SK-N-SH treated with all-trans-retinoic acid at 6 μM for 48 hours (cell line): Measurements from ENCODE around the gene RPAP3.

Experiments used
- ATAC-seq: fragments of 200-7000 bp; cut with Tn5 transposase; 3 replicates; pipeline ENCODE4 v1.9.1; 2020; ENCODE audit warnings: mild to moderate bottlenecking, moderate library complexity
- ARNTL ChIP-seq: fragments of 450-650 bp; formaldehyde crosslinking; IDR thresholded peaks from 2 replicates; pipeline ENCODE4 v1.5.0; 2020; ENCODE audit warnings: low read depth, mild to moderate bottlenecking, moderate library complexity, borderline replicate concordance
- BACH2 ChIP-seq: fragments of 250-450 bp; sonication (Bioruptor Pico); IDR thresholded peaks from 2 replicates; pipeline ENCODE4 v1.9.0; 2021; ENCODE audit warnings: mild to moderate bottlenecking, borderline replicate concordance
- CREB5 ChIP-seq: fragments of 250-450 bp; sonication (Bioruptor Pico); IDR thresholded peaks from 2 replicates; pipeline ENCODE4 v1.5.1; 2020; ENCODE audit warnings: low read depth, mild to moderate bottlenecking, moderate library complexity
- CSDC2 ChIP-seq: fragments of 250-450 bp; sonication (Bioruptor Pico); IDR thresholded peaks from 2 replicates; pipeline ENCODE4 v1.5.0; 2020; ENCODE audit warnings: mild to moderate bottlenecking, moderate library complexity
- ESRRG ChIP-seq: fragments of 250-450 bp; sonication (Bioruptor Pico); IDR thresholded peaks from 2 replicates; pipeline ENCODE4 v1.6.1; 2021; ENCODE audit warnings: mild to moderate bottlenecking
- GLIS3 ChIP-seq: fragments of 250-450 bp; sonication (Bioruptor Pico); IDR thresholded peaks from 2 replicates; pipeline ENCODE4 v1.5.0; 2020; ENCODE audit warnings: mild to moderate bottlenecking, moderate library complexity
- ISL1 ChIP-seq: fragments of 250-450 bp; sonication (Bioruptor Pico); IDR thresholded peaks from 2 replicates; pipeline ENCODE4 v2.1.2; 2022; ENCODE audit warnings: mild to moderate bottlenecking, moderate library complexity
- OSR1 ChIP-seq: fragments of 250-450 bp; sonication (Bioruptor Pico); IDR thresholded peaks from 2 replicates; pipeline ENCODE4 v1.8.0; 2022; ENCODE audit warnings: moderate library complexity, mild to moderate bottlenecking, inconsistent platforms
- PATZ1 ChIP-seq: fragments of 250-450 bp; sonication (Bioruptor Pico); IDR thresholded peaks from 2 replicates; pipeline ENCODE4 v1.8.0; 2020; ENCODE audit warnings: mild to moderate bottlenecking, moderate library complexity, borderline replicate concordance
- POU6F1 ChIP-seq: fragments of 250-450 bp; sonication (Bioruptor Pico); IDR thresholded peaks from 2 replicates; pipeline ENCODE4 v1.8.0; 2021; ENCODE audit warnings: low read depth, mild to moderate bottlenecking, moderate library complexity, borderline replicate concordance
- PPARA ChIP-seq: fragments of 250-450 bp; sonication (Bioruptor Pico); IDR thresholded peaks from 2 replicates; pipeline ENCODE4 v1.5.0; 2020; ENCODE audit warnings: mild to moderate bottlenecking, borderline replicate concordance
- RARB ChIP-seq: fragments of 250-450 bp; sonication (Bioruptor Pico); IDR thresholded peaks from 2 replicates; pipeline ENCODE4 v1.8.0; 2021; ENCODE audit warnings: mild to moderate bottlenecking, moderate library complexity
- SNAI2 ChIP-seq: fragments of 250-450 bp; sonication (Bioruptor Pico); IDR thresholded peaks from 2 replicates; pipeline ENCODE4 v1.5.0; 2020; ENCODE audit warnings: mild to moderate bottlenecking, moderate library complexity
- TCF4 ChIP-seq: fragments of 250-450 bp; sonication (Bioruptor Pico); IDR thresholded peaks from 2 replicates; pipeline ENCODE4 v1.8.0; 2021; ENCODE audit warnings: mild to moderate bottlenecking, moderate library complexity, borderline replicate concordance
- TOX ChIP-seq: fragments of 250-450 bp; sonication (Bioruptor Pico); IDR thresholded peaks from 2 replicates; pipeline ENCODE4 v1.8.0; 2021; ENCODE audit warnings: mild to moderate bottlenecking, moderate library complexity, borderline replicate concordance
- ZC3H10 ChIP-seq: fragments of 250-450 bp; sonication (Bioruptor Pico); IDR thresholded peaks from 2 replicates; pipeline ENCODE4 v1.5.1; 2021; ENCODE audit warnings: mild to moderate bottlenecking, moderate library complexity
- ZFP30 ChIP-seq: fragments of 450-650 bp; formaldehyde crosslinking; IDR thresholded peaks from 2 replicates; pipeline ENCODE4 v1.5.0; 2022; ENCODE audit warnings: mild to moderate bottlenecking, moderate library complexity
- ZNF565 ChIP-seq: fragments of 450-650 bp; formaldehyde crosslinking; conservative IDR thresholded peaks from 2 replicates; pipeline ENCODE4 v1.5.0; 2020; ENCODE audit warnings: low read depth, mild to moderate bottlenecking, moderate library complexity
- ZNF70 ChIP-seq: fragments of 450-650 bp; formaldehyde crosslinking; IDR thresholded peaks from 2 replicates; pipeline ENCODE4 v1.5.0; 2020; ENCODE audit warnings: mild to moderate bottlenecking, moderate library complexity
- TF ChIP-seq, protein P1 (sequence below): fragments of 250-450 bp; sonication (Bioruptor Pico); IDR thresholded peaks from 2 replicates; pipeline ENCODE4 v1.5.0; 2020; ENCODE audit warnings: mild to moderate bottlenecking, moderate library complexity
- TF ChIP-seq, protein P2 (sequence below): fragments of 250-450 bp; sonication (Bioruptor Pico); IDR thresholded peaks from 2 replicates; pipeline ENCODE4 v1.5.1; 2021; ENCODE audit warnings: mild to moderate bottlenecking, moderate library complexity

The RPAP3 gene

GRCh38 chr12:47734725-47735480 lies 29.1 kb upstream of the RPAP3 start:
- no peak for ATAC-seq
- TF ChIP-seq TCF4 (CRISPR knock-in tag) (no peak), ARNTL (CRISPR knock-in tag) (no peak), CREB5 (no peak), ZC3H10 (CRISPR knock-in tag) (no peak), ZNF70 (no peak), OSR1 (CRISPR knock-in tag) (no peak), SNAI2 (no peak), ESRRG (CRISPR knock-in tag) (no peak), BACH2 (CRISPR knock-in tag) (no peak), GLIS3 (CRISPR knock-in tag) (no peak), RARB (no peak), ZFP30 (no peak), ISL1 (CRISPR knock-in tag) (no peak), PATZ1 (CRISPR knock-in tag) (no peak), PPARA (CRISPR knock-in tag) (no peak), CSDC2 (CRISPR knock-in tag) (no peak), TOX (CRISPR knock-in tag) (no peak), ZNF565 (CRISPR knock-in tag) (no peak)
- TF ChIP-seq, protein P1, sequence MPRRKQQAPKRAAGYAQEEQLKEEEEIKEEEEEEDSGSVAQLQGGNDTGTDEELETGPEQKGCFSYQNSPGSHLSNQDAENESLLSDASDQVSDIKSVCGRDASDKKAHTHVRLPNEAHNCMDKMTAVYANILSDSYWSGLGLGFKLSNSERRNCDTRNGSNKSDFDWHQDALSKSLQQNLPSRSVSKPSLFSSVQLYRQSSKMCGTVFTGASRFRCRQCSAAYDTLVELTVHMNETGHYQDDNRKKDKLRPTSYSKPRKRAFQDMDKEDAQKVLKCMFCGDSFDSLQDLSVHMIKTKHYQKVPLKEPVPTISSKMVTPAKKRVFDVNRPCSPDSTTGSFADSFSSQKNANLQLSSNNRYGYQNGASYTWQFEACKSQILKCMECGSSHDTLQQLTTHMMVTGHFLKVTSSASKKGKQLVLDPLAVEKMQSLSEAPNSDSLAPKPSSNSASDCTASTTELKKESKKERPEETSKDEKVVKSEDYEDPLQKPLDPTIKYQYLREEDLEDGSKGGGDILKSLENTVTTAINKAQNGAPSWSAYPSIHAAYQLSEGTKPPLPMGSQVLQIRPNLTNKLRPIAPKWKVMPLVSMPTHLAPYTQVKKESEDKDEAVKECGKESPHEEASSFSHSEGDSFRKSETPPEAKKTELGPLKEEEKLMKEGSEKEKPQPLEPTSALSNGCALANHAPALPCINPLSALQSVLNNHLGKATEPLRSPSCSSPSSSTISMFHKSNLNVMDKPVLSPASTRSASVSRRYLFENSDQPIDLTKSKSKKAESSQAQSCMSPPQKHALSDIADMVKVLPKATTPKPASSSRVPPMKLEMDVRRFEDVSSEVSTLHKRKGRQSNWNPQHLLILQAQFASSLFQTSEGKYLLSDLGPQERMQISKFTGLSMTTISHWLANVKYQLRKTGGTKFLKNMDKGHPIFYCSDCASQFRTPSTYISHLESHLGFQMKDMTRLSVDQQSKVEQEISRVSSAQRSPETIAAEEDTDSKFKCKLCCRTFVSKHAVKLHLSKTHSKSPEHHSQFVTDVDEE (CRISPR knock-in tag): no peak
- TF ChIP-seq, protein P2, sequence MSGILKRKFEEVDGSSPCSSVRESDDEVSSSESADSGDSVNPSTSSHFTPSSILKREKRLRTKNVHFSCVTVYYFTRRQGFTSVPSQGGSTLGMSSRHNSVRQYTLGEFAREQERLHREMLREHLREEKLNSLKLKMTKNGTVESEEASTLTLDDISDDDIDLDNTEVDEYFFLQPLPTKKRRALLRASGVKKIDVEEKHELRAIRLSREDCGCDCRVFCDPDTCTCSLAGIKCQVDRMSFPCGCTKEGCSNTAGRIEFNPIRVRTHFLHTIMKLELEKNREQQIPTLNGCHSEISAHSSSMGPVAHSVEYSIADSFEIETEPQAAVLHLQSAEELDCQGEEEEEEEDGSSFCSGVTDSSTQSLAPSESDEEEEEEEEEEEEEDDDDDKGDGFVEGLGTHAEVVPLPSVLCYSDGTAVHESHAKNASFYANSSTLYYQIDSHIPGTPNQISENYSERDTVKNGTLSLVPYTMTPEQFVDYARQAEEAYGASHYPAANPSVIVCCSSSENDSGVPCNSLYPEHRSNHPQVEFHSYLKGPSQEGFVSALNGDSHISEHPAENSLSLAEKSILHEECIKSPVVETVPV (CRISPR knock-in tag): no peak

GRCh38 chr12:47733142-47733541 lies 27.3 kb upstream of the RPAP3 start:
- TF ChIP-seq GLIS3 (CRISPR knock-in tag) (no peak), SNAI2 (no peak), TOX (CRISPR knock-in tag) (no peak), ESRRG (CRISPR knock-in tag) (no peak), RARB (no peak), CREB5 (no peak), CSDC2 (CRISPR knock-in tag) (no peak), BACH2 (CRISPR knock-in tag) (no peak), ZNF565 (CRISPR knock-in tag) (no peak), PPARA (CRISPR knock-in tag) (no peak), POU6F1 (CRISPR knock-in tag) (no peak), ISL1 (CRISPR knock-in tag) (no peak), OSR1 (CRISPR knock-in tag) (no peak), TCF4 (CRISPR knock-in tag) (no peak), ZC3H10 (CRISPR knock-in tag) (no peak)
- TF ChIP-seq, protein P2 (CRISPR knock-in tag): no peak
- no peak for ATAC-seq
